GM12878 (cell line): ENCODE measurements around the gene MAFF. TPM values are rescaled to one million over a fixed set of nuclear protein-coding genes. Genes with fewer than 3 reads are reported as not detected.

ENCODE experiments used
- ATAC-seq: fragments of 200-7000 bp; cut with Tn5 transposase; 3 replicates; pipeline ENCODE4 v1.9.1; 2020; ENCODE audit warnings: mild to moderate bottlenecking, moderate library complexity
- BruUV-seq: library from RNA; stranded (reverse); fragments of 400-500 nt; replicated peaks from 2 replicates; lab custom pipeline; 2021; lab: Mats Ljungman, UMichigan
- CTCF ChIA-PET: fragments of 300-600 bp; sonication (Branson Sonifier 250); formaldehyde crosslinking; extraction: SDS; loops from one replicate; lab custom pipeline; 2021; ENCODE audit warnings: inconsistent platforms; lab: Yijun Ruan, JAX
- POLR2A ChIA-PET: fragments of 350-600 bp; formaldehyde crosslinking; extraction: SDS; loops from one replicate; lab custom pipeline; 2021; ENCODE audit warnings: inconsistent platforms; lab: Charles Lee
- RAD21 ChIA-PET: fragments of 300-600 bp; sonication (Branson Sonifier 250); formaldehyde crosslinking; loops from one replicate; lab custom pipeline; 2023; ENCODE audit warnings: antibody characterized with exemption; ENCODE audit not compliant: unreplicated experiment; lab: Charles Lee
- SMC1A ChIA-PET: fragments of 300-600 bp; sonication (Branson Sonifier 250); formaldehyde crosslinking; loops from one replicate; lab custom pipeline; 2023; ENCODE audit not compliant: unreplicated experiment, uncharacterized antibody; lab: Charles Lee
- DNase-seq: peaks from one replicate; pipeline ENCODE4 v3.0.0-alpha.2; 2011; ENCODE audit warnings: low read depth, low spot score
- FAIRE-seq: peaks from 3 replicates; lab custom pipeline; 2011; peaks lifted over from hg19 to GRCh38; lab: Jason Lieb, UNC
- H2AFZ ChIP-seq: 2 replicates; pipeline ENCODE4 v1.6.0; 2011; ENCODE audit warnings: low read depth, low read length, control low read depth; ENCODE audit not compliant: control insufficient read depth
- H3K27ac ChIP-seq: 2 replicates; pipeline ENCODE4 v1.5.1; 2011; ENCODE audit warnings: control low read depth; ENCODE audit not compliant: control insufficient read depth, insufficient read depth
- H3K27me3 ChIP-seq, 2 experiments: replicated peaks in 1 of 2; 2 replicates each; pipeline versions ENCODE4 v1.6.0 to v1.6.1; 2011; ENCODE audit warnings: low read length in 1 of 2; ENCODE audit not compliant: control insufficient read depth in 2 of 2, insufficient read depth in 2 of 2
- H3K36me3 ChIP-seq, 2 experiments: 2 replicates each; pipeline ENCODE4 v1.5.1; 2011; ENCODE audit warnings: low read length in 1 of 2; ENCODE audit not compliant: control insufficient read depth in 2 of 2, insufficient read depth in 2 of 2
- H3K4me1 ChIP-seq: 2 replicates; pipeline ENCODE4 v1.6.1; 2011; ENCODE audit warnings: mild to moderate bottlenecking, low read length, moderate library complexity, mixed read lengths; ENCODE audit not compliant: control insufficient read depth, insufficient read depth
- H3K4me2 ChIP-seq: 2 replicates; pipeline ENCODE4 v1.6.0; 2011; ENCODE audit warnings: control low read depth; ENCODE audit not compliant: control insufficient read depth, insufficient read depth
- H3K4me3 ChIP-seq: fragments of 200-600 bp; sonication (generic); 2 replicates; pipeline ENCODE4 v1.5.1; 2016
- H3K79me2 ChIP-seq: 2 replicates; pipeline ENCODE4 v1.6.0; 2011; ENCODE audit warnings: low read length; ENCODE audit not compliant: control insufficient read depth, insufficient read depth
- H3K9ac ChIP-seq: 2 replicates; pipeline ENCODE4 v1.8.0; 2011; ENCODE audit warnings: low read length, control low read depth, mixed read lengths; ENCODE audit not compliant: control insufficient read depth, insufficient read depth
- H3K9me3 ChIP-seq: replicated peaks from 3 replicates; pipeline ENCODE4 v1.5.1; 2011; ENCODE audit warnings: mild to moderate bottlenecking, low read length; ENCODE audit not compliant: control insufficient read depth, insufficient read depth
- H4K20me1 ChIP-seq: 2 replicates; pipeline ENCODE4 v1.6.0; 2011; ENCODE audit not compliant: control insufficient read depth, insufficient read depth
- CHD1 ChIP-seq: IDR thresholded peaks from 2 replicates; pipeline ENCODE4 v1.6.1; 2012; ENCODE audit warnings: low read depth, low read length, improper control_type of control experiment
- EED ChIP-seq: sonication (generic); IDR thresholded peaks from 2 replicates; pipeline ENCODE4 v1.6.1; 2016; ENCODE audit warnings: antibody characterized with exemption, low read depth
- NFYA ChIP-seq: IDR thresholded peaks from 2 replicates; pipeline ENCODE4 v1.6.1; 2011; ENCODE audit warnings: low read depth, mild to moderate bottlenecking, low read length, improper control_type of control experiment, borderline replicate concordance
- PAX8 ChIP-seq: fragments of 450-650 bp; IDR thresholded peaks from 2 replicates; pipeline ENCODE4 v1.6.1; 2017; ENCODE audit warnings: mild to moderate bottlenecking, moderate library complexity
- TARDBP ChIP-seq: IDR thresholded peaks from 2 replicates; pipeline ENCODE4 v1.6.1; 2016; ENCODE audit warnings: borderline replicate concordance
- WGBS: methylation state at CpG from one replicate; pipeline ENCODE4 v1.1.6; 2016; ENCODE audit warnings: low lambda C conversion rate; ENCODE audit not compliant: insufficient replicate concordance, insufficient coverage; ENCODE audit errors: missing lambda C conversion rate; 5-methylcytosine and 5-hydroxymethylcytosine counted together
- in situ Hi-C: fragments of 300-500 bp; cut with MboI; formaldehyde crosslinking; loops from 9 replicates; pipeline ENCODE4 v1.14.3; 2018; ENCODE audit warnings: mixed read lengths
- intact Hi-C: fragments of 100-400 bp; cut with micrococcal nuclease; formaldehyde crosslinking; loops from one replicate; pipeline ENCODE4 v1.14.2; 2022; ENCODE audit not compliant: unreplicated experiment
- polyA plus RNA-seq, 11 experiments: library from polyadenylated mRNA; depleted of rRNA in 4 of 11; unstranded in 6 of 11; stranded (reverse) in 5 of 11; fragments of >200 nt; fragmentation: Nextera tagmentation in 4 of 11; fragmentation: Illumina TruSeq in 1 of 11; extraction: Ambion mirVana in 4 of 11; extraction: Trizol in 1 of 11; gene quantifications; 1 replicate in 1 of 11; 2 replicates in 10 of 11; pipeline versions ENCODE4 v1.2.1 to v1.2.3, GENCODE V29; 2011 to 2016; ENCODE audit warnings: inconsistent platforms in 2 of 11, missing spikeins in 2 of 11, low read depth in 1 of 11
- total RNA-seq, 4 experiments: library from RNA; depleted of rRNA in 3 of 4; stranded (reverse); fragments of >200 nt in 3 of 4; fragmentation: Illumina TruSeq in 1 of 4; extraction: Trizol in 1 of 4; gene quantifications; 2 replicates each; pipeline versions ENCODE4 v1.2.1 to v1.2.3, GENCODE V29; 2013 to 2021
- TF ChIP-seq, protein P1 (sequence below): fragments of 450-650 bp; IDR thresholded peaks from 2 replicates; pipeline ENCODE4 v1.6.1; 2017; ENCODE audit warnings: mild to moderate bottlenecking, moderate library complexity

Gene MAFF
- total and polyA plus RNA-seq, 10 of the 15 experiments (the other 5 are each of a cell fraction or from before 2014, with no cell fraction given), result 0.22 to 2.3 (median 0.81) TPM; not detected in 1

DNA sequence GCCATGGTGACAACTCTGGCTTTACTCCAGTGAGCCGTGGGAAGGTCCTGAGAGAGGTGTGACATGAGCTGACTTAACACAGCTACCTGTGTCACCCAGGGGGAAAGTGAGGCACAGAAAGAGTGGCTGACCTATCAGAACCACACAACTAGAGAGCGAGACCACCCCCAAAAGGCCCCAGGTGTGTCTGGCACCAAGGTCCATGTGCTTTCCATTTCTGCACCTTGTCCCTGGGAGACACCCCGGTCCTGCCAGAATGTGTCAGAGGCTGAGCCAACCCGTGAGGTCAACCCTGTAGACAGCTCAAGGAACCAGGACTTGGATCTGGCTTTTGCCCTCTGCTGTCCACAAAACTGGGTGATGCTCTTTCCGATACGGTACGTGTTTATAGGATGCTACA, 9.8 kb downstream of the MAFF start:
- intact Hi-C loops (loop anchor here (5.0 to 10.0 kb wide), 3 partner anchors 34 to 97 kb away; partner anchors contain the start of gene BAIAP2L2), in situ Hi-C loops (no loop called here)
- no TSS peak for BruUV-seq
- no peak overlapping the region for H3K27ac ChIP-seq
- no peak overlapping the region for H3K4me3 ChIP-seq
- H3K9me3 ChIP-seq, result no peaks in the 10 kb centered on the region
- TF ChIP-seq, protein P1, sequence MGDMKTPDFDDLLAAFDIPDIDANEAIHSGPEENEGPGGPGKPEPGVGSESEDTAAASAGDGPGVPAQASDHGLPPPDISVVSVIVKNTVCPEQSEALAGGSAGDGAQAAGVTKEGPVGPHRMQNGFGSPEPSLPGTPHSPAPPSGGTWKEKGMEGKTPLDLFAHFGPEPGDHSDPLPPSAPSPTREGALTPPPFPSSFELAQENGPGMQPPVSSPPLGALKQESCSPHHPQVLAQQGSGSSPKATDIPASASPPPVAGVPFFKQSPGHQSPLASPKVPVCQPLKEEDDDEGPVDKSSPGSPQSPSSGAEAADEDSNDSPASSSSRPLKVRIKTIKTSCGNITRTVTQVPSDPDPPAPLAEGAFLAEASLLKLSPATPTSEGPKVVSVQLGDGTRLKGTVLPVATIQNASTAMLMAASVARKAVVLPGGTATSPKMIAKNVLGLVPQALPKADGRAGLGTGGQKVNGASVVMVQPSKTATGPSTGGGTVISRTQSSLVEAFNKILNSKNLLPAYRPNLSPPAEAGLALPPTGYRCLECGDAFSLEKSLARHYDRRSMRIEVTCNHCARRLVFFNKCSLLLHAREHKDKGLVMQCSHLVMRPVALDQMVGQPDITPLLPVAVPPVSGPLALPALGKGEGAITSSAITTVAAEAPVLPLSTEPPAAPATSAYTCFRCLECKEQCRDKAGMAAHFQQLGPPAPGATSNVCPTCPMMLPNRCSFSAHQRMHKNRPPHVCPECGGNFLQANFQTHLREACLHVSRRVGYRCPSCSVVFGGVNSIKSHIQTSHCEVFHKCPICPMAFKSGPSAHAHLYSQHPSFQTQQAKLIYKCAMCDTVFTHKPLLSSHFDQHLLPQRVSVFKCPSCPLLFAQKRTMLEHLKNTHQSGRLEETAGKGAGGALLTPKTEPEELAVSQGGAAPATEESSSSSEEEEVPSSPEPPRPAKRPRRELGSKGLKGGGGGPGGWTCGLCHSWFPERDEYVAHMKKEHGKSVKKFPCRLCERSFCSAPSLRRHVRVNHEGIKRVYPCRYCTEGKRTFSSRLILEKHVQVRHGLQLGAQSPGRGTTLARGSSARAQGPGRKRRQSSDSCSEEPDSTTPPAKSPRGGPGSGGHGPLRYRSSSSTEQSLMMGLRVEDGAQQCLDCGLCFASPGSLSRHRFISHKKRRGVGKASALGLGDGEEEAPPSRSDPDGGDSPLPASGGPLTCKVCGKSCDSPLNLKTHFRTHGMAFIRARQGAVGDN, result no peak
- TF ChIP-seq PAX8 (no peak), NFYA (no peak), CHD1 (no peak), EED (no peak), TARDBP (no peak)
- H3K36me3 ChIP-seq, result no peaks in the 10 kb centered on the region; a peak in 2 of 4 replicates
- ATAC-seq (no peak), FAIRE-seq (no peak), DNase-seq (no peak)
- RAD21 ChIA-PET, result interaction anchor here (0.7 kb wide), 1 partner anchor 143 kb away, joined by 3 read pairs; no protein-coding TSS in a partner anchor
- H2AFZ ChIP-seq, result no peak overlapping the region
- H3K4me2 ChIP-seq, result no peak overlapping the region
- SMC1A ChIA-PET, result interaction anchor here (1.3 to 4.3 kb wide), 2 partner anchors 7 to 10 kb away, joined by 4 to 20 read pairs; no protein-coding TSS in a partner anchor
- CTCF ChIA-PET, result interaction anchor here (0.6 to 1.9 kb wide), 3 partner anchors 29 to 49 kb away, joined by 3 to 6 read pairs (median 3); no protein-coding TSS in a partner anchor
- no peaks in the 10 kb centered on the region for H3K79me2 ChIP-seq
- H3K4me1 ChIP-seq, result peaks cover 39% of the 10 kb centered on the region
- no peaks in the 10 kb centered on the region for H4K20me1 ChIP-seq
- POLR2A ChIA-PET, result interaction anchor here (0.7 kb wide), 1 partner anchor 8 kb away, joined by 3 read pairs; no protein-coding TSS in a partner anchor
- H3K27me3 ChIP-seq, result no peaks in the 10 kb centered on the region
- 83% methylated on average over 7 of the region's 7 CpGs for WGBS
- H3K9ac ChIP-seq, result no peak overlapping the region
